Endothelial cell of hepatic sinusoid (primary cell): ENCODE results near the gene LHFPL2.

Experiments used
- in situ Hi-C: cut with HindIII; loops from 2 replicates; pipeline ENCODE4 v1.10.0; 2017; ENCODE audit warnings: low sequenced_read_pairs

Gene LHFPL2

DNA sequence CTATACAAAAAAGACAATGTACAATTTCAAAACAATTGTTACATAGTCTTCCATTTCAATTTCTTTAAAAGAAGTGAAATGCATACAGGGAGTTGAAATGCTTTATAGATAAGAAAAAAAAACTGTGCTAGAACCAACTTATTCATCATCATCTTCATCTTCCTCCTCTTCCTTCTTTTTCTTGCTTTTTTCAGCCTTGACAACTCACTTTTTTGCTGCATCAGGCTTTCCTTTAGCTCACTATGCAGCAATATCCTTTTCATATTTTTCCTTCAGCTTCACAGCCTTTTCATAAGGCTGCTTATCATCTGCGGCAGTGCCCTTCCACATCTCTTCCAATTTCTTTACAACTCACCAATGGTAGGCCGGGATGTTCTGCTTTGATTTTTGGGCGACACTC is 4.4 kb downstream of the LHFPL2 start:
- in situ Hi-C loops = no loop called here

DNA sequence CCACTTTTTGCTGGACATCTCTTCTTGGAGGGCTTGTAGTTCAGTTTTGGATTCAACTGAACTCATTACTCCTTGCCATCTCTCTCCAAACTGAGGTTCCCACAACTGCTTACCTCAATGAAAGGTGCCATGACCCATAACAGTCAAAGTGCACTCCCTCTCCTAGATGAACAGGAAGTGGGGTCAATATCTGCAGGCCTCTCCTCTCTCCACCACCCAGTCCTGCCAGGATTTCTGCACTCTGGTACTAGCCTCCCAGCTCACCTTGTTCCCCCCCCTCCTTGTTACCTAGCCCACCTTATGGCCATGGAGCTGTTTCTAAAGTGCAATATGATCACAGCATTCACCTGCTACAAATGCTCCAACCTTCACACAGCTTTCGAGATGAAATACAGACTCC is 5.9 kb downstream of the LHFPL2 start:
- in situ Hi-C loops = no loop called here

DNA sequence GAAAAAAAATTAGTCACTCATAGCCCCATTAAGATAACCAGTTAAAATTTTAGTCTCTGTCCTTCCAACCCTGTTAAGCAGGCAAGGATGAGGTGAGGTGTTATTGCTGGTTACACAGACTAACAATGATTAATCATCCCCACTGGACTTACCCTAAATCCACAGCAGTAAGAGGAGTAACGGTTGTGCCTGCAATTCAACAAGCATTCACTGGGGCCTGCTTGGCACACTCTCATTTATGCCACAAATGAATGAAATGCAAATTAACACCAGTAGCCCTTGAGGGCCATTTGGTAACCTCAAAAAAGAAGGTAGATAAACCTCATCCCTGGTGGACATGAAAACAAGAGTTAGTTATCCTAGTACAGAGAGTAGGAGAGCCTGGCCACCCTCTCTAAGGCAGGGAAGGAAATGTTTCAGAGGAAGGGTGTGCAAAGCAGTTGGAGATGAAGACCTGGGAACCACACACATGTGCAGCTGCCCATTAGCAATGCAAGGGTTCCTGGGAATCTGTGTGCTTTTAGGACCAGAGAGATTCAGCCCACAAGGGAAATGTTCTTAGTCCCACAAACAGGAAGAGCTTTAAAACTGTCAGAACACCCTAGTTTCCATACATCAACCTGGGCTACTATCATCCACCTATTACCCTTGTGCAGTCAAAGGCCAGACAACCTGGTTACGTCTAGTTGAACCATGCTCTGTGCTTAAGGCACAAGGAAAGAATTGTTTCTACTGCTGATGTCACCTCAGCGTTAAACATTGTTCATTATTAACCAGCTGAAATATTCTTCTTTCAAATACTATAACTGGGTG is 7.7 kb downstream of the LHFPL2 start:
- in situ Hi-C loops = no loop called here

DNA sequence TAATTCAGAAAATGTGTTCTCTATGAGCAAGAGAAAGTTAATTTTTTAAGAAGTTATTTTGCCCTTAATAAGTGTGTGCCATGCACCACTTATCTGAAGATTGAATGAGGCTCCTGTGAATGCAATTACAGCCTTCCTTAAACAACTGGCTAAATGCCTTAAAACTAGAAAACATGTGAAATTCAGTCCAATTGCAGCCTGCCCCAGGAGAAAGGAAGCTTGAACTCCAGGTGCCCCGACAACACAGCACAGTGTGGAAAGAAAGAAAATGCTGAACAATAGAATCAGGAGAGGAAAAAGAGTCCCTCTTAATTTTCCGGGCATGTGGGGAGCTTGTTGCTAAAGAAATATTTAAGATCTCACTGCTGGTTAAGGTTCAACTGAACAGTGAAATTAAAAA is 8.8 kb downstream of the LHFPL2 start:
- in situ Hi-C loops = no loop called here

DNA sequence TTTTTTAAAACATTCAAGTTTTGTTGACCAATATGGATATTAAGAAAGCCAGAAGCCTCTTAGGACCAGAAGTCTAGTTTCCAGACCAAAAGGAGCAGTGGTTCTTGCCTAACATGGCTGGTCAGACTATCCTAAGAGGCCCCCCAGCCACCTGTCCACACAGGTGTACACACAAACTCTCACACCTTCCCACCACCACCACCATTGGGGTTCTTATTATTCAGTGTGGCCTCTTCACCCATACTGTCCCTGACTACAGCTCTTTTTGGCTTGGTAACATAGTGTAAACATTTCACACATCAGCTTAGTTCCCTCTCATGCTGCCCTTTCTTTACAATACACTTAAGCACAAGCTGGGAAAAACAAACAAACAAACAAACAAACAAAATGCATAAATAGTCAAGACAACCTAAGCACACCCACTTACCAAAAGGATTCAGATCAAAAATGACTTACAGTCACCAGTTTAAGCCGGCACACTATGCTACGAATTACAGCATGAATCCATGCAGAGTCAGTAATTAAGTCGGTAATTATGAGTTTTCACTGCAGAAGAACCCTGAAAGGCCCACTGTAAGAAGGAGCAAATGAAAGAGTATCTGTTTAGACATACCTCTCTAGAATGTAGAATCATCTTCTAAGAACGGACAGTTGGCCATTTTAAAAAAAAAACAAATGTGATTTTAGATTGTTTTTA is 9.5 kb downstream of the LHFPL2 start:
- in situ Hi-C loops = no loop called here

DNA sequence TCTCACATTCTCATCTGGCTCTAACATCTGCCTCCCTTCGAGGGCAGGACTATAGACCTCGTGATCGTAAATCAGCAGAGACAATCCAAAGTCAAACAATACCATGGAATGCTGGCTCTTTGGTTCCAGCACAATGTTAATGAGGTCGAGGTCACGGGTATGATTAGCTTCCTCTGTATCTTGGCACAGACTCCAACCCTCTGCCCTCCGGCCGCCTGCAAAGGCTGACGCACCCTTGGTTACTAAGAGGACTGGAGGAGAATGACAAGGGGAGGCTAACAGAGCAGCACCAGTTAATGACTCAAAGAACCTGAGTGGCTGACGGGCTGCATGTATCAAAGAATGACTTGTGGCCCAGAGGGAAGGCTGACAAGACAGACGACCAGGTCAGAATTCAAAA is 10.1 kb downstream of the LHFPL2 start:
- in situ Hi-C loops = no loop called here

DNA sequence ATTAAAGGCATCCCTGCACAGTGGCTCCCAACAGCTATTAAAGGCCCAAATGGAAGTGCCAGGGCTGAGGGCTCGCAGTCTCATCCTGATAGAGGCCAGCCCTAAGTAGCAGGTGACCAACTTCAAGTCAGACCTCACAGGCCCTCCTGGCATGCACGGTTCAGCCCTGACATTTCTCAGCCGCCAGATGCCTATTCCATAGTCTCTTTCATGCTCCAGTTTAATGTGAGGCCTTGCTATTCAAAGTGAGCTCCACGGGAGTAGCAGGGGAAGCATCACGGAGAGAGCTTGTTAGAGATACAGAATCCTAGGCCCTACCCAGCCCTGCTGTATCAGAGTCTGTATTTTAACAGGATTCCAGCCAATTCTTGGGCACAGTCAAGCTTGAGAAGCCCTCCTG is 11.1 kb downstream of the LHFPL2 start:
- in situ Hi-C loops = no loop called here

DNA sequence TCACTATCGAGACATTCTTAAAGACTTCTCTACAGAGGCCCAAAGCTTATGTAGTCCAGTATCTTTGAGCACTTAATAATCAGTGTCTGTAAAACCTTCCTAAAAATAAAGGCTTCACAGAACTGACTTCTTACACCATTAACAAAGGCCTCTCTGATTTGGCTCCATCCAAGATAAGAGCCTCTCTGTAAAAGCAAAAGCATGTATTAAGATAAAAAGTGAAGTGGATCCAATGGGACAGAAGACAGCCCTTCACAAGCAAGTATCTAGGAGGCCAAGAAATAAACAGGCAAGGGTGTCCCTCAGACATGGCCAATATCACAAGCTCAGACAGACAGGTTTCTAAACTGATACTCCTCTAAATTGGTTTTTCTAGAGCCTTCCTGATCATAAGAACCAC is 11.9 kb downstream of the LHFPL2 start:
- in situ Hi-C loops = no loop called here

DNA sequence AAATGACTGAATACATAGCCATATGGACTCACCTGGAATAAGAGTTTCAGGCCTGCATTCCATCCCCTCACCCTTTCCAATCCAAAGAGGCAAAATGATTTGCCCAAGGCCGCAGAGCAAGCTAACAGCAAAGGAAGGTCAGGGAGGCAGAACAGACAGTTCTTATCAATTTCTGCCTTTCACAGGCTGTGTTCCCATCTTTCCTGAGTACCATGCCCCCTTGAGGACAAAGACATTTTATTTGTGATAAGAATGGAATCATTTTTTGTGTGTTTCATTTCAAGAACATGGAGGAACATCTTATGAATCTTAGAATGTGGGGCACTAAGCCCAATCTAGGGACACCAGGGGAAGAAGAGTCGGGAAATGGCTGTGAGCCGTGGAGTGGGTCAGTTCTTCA is 13.9 kb downstream of the LHFPL2 start:
- in situ Hi-C loops = no loop called here

DNA sequence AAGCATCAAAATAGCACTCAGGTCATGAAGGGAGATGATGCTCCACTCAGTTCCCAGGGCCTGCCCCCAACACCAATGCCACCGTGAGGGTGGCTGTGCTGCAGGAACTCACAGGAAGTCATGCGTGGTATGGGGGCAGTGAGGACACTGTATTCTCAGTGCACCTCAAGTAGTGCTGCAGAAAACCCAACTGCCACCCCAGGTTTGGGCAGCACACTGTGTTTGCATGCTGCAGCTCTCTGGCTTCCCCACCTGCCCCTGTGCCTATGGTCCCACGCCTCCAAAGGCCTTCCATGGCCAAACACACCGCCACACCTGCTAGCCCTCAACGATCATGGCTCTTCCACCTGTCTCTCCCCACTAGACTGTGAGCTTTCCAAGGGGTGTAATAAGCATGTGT is 14.3 kb downstream of the LHFPL2 start:
- in situ Hi-C loops = no loop called here

DNA sequence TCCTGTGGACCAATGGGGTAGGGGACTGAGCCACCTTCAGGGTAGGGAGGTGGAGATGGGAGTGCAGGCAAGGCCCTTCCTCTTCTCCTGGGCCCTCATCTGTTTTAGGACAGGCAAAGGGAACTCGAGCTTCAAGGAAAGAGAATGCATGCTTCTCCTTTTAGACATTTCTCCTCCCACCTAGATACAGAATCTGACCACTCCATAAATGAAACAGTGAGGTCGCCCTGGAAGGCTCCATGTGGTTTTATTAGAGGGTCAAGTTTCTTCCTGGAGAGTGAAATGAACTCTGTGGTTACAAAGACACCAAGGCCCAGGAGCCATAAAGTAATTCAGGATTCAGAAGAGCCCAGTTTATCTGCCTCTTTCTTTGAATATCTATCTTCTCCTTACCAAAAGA is 14.9 kb downstream of the LHFPL2 start:
- in situ Hi-C loops = no loop called here

DNA sequence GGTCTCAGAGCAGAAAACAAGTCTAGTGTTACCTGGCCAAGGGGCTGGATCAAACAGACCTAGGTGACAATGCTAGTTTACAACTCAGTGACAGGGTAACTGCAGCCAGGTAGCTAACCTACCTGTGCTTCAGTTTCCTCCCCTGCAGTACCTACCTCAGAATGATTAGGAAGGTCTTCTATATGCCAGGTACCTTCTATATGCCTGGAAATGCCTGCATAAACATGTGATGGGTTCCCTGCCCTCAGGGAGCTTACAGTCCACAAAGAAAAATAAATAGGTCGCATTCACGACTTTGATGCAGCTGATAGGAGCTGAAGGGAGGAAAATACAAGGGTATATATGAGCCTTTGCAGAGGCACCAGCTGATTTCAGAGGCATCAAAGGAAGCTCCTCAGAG is 16.1 kb downstream of the LHFPL2 start:
- in situ Hi-C loops = no loop called here

DNA sequence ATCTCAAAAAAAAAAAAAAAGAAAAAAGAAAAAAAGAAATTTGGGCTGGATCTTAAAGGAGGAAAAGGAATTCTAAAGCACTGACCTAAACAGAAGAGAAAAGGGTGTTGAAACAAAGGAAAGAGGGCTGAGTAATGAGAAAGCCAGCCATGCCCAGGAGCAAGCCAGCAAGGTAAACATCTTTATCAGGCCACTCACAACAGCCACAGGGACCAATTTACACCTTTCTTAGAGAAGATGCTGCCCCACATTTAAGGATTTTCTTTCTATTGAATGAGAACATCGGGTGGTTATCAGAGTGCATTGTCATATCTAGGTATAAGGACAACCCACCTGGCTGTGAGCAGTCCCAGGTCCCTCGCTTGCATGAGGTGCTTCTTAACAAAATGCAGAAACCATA is 16.6 kb downstream of the LHFPL2 start:
- in situ Hi-C loops = no loop called here

DNA sequence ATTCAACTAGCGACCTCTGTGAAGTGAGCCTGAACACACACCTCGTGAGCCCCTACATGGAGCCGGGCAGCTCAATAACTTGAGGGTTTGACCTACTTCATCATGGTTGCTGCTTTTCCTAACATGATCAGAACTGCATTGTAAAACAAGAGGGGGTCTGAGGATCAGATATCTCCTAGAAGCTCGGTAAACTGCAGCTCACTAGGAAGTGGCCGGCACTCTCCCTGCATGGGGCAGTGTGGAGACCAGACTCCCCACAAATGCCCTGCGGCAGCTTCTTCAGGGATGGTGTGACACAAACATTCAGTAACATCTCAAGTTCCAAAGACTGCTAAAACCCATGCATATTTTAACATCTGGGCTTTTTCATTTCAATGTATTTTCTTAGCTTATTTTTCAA is 18.5 kb downstream of the LHFPL2 start:
- in situ Hi-C loops = no loop called here

DNA sequence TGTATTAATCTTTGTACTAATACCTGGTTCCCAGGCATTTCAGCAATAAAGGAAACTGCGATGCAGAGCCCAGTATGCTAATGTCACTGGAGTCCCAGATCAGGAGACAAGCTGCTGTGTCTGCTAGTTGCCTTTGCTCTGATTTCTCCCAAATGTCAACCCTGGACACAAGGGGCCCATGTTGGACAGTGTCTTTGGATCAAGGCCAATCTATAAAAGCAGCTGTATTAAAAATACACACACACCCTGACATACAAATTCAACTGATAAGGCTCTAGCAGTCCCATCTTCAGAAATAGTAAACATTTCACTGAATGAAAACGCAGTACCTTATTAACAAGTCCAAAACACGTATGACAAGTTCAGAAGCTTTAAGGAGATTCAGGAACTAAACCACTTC is 18.9 kb downstream of the LHFPL2 start:
- in situ Hi-C loops = loop anchor here (5.0 kb wide), 2 partner anchors 87 to 98 kb away; no protein-coding TSS in a partner anchor

DNA sequence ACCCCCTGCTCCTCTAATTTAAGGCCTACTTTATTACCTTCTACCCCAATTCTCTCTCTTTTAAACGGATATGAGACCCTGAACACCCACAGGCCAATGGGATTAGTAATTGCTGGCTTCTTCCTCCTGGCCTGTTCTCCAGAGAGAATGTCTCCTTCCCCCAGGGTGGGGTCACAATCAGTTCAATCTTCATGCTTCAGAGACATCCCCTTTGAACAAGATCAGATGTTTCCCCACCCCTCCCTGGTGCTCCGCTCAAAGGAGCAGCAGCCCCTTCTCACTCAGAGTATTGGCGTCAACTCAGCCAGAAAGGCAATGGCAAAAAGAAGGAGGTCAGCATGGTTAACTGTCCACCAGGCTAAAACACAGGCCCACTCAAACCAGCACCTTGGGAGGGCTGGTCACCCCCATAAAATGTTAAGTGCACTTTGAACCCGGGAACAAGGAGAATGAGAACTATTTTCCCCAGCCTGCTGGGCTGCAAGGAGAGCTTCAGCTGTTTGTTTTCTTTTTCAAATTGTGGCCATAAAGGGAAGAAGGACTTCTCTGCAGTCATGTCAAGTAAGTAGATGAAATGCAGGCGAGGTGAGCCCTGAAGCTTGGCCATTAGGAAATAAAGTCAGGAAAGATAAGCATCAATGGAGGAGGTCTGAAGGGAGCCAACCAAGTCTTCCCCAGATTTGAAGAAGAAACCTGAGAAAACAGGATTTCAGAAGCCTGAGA is 20.1 kb downstream of the LHFPL2 start:
- in situ Hi-C loops = loop anchor here (5.0 kb wide), 2 partner anchors 86 to 99 kb away; no protein-coding TSS in a partner anchor

DNA sequence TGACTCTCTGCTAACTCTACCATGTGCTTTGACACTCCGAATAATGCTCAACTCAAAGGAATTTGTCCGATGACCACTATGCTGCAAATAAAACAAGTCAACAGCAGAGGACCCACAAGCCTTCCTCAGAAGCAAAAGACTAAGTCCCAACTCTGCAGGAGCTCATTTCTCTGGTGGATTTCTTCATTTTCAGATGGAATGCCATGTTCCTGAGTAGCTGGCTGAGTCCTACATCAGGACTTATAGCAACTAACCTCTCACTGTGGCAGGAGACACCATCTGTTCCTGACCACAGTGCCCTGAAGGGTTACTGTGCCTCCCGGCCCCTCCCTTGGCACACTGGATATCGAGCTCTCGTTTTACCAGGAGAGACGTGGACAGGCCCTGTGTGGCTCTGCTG is 20.8 kb downstream of the LHFPL2 start:
- in situ Hi-C loops = loop anchor here (5.0 kb wide), 2 partner anchors 85 to 100 kb away; no protein-coding TSS in a partner anchor

DNA sequence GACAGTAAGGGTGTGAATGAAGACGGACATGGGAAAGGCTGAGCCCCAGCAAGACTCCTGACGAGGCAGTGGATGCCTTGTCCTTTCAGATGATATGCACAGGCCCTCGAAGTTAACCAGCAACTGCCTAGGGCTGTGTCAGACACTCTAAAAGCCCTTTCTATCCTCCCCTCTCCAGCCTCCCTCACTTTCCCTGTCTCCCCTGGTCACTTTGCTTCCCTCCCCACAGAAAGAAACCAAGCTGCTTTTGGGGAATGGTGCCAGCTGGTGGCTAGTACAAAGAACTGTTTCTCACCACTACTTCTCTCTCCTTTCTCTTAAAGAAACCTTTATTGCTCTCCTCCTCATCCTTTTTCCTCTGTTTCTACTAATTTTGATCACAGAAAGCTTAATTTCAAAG is 21.4 kb downstream of the LHFPL2 start:
- in situ Hi-C loops = loop anchor here (5.0 kb wide), 2 partner anchors 85 to 100 kb away; no protein-coding TSS in a partner anchor

DNA sequence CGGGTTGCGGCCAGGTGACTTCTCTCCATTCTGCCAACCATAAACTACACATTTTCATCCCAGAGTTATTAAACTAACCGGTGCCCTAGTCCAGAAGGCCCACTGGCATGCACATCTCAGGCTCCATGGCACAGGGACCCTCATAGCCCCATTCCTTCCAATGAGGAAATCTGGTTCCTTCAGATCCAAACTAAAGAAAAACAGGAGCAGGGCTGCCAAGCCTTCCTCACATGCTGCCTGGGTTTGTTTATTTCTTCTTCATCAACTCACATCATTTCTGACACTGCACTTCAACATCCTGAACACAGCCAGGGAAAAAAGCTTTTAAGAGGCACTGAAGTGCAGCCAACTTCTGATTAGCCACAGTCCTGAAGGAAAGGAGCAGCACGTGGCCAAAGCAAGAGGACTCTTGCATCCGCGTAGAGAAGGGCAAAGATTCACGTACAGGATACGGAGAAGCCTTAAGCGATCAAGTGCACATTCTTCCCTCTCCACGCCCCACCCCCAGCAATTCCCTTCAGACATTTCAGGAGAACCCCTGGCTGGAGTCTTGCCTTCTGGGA is 22.5 kb downstream of the LHFPL2 start:
- in situ Hi-C loops = loop anchor here (5.0 kb wide), 2 partner anchors 84 to 101 kb away; no protein-coding TSS in a partner anchor

DNA sequence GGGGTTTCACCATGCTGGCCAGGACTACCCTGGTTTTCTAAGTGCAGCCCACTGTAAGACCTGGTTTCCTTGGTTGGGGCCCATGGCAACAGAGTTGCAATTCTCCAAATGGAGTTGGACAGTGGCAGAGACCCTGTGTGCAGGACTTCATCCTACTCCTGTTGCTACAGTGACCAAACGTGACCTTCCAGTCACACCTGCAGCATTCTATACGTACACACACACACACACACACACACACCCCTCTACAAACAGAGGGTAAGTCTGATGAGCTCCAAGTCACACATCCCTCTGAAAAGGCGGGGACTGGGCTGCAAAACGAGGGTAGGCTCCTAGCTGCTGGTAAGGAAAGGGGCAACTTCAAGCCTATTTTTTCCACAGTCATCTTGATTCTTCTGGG is 23.6 kb downstream of the LHFPL2 start:
- in situ Hi-C loops = loop anchor here (5.0 kb wide), 2 partner anchors 83 to 102 kb away; no protein-coding TSS in a partner anchor

DNA sequence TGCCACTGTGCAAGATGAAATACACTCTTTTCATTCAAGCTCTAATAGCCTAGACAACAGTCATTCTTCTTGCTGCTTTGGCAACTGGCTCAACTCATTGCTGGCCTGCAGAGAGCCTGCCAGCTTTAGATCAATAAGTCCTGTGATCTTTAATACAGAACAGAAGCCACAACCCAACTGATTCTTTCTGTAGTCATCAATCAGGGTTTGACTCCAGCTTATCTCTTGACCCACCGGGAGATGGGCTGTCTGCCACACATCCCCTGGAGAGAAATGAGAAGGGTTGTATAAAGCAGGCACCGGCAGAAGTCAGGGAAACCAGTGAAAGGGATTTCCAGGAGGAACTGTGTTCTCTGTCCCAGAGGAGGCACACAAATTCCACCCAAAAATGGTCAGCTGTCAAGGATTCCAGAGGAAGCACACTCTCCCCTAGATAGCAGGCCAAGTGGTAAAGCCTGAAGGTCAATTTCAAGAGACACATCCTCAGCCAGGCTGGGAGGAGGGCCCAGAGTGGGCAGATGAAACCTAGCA is 24.5 kb downstream of the LHFPL2 start:
- in situ Hi-C loops = no loop called here
